Esophagus (tissue), 2 donors: Measurements from ENCODE around the gene WARS2. TPM values are rescaled to one million over a fixed set of nuclear protein-coding genes. Genes with fewer than 3 reads are reported as not detected.
A peak's percentile ranks its signal among the peaks of the same experiment; 100 is the strongest.

Experiments
- H3K27ac ChIP-seq, 2 donors: one replicate each; pipeline ENCODE4 v1.5.1; 2013; ENCODE audit warnings: low read depth in 2 of 2, mild to moderate bottlenecking in 2 of 2, inconsistent platforms in 1 of 2, low read length in 1 of 2, moderate library complexity in 1 of 2
- H3K27me3 ChIP-seq, 2 donors: one replicate each; pipeline ENCODE4 v1.6.1; 2013; ENCODE audit warnings: low read length in 2 of 2, control low read depth in 1 of 2, mild to moderate bottlenecking in 1 of 2; ENCODE audit not compliant: insufficient read depth in 2 of 2, control insufficient read depth in 1 of 2
- H3K36me3 ChIP-seq, 2 donors: one replicate each; pipeline ENCODE4 v1.6.1; 2013; ENCODE audit warnings: low read length in 1 of 2; ENCODE audit not compliant: control insufficient read depth in 2 of 2, insufficient read depth in 2 of 2
- H3K4me1 ChIP-seq, 2 donors: one replicate each; pipeline ENCODE4 v1.6.1; 2013; ENCODE audit warnings: low read length in 1 of 2; ENCODE audit not compliant: control insufficient read depth in 2 of 2, insufficient read depth in 2 of 2
- H3K4me3 ChIP-seq, 2 donors: one replicate each; pipeline ENCODE4 v1.5.1; 2013; ENCODE audit warnings: low read length in 2 of 2, mild to moderate bottlenecking in 2 of 2, low read depth in 1 of 2, moderate library complexity in 1 of 2
- H3K9me3 ChIP-seq, 2 donors: one replicate each; pipeline ENCODE4 v1.6.1; 2013; ENCODE audit warnings: mild to moderate bottlenecking in 2 of 2, low read depth in 1 of 2, low read length in 1 of 2, moderate library complexity in 1 of 2; ENCODE audit not compliant: control insufficient read depth in 2 of 2, insufficient read depth in 1 of 2
- WGBS, 2 donors: extraction: QIAGEN DNeasy Blood & Tissue Kit; methylation state at CpG; one replicate each; pipeline ENCODE4 v1.1.7; 2013; 5-methylcytosine and 5-hydroxymethylcytosine counted together
- polyA plus RNA-seq, 2 donors: library from polyadenylated mRNA; stranded (reverse); fragments of 200-250 nt; gene quantifications; one replicate each; pipeline ENCODE4 v1.2.3, GENCODE V29; 2013
- donor health status: healthy with polysubstance abuse.
- donor health status: Bipolar disorder and iron deficiency.

The WARS2 gene
- polyA plus RNA-seq, 2 donors: 3.4 to 5.0 TPM

DNA sequence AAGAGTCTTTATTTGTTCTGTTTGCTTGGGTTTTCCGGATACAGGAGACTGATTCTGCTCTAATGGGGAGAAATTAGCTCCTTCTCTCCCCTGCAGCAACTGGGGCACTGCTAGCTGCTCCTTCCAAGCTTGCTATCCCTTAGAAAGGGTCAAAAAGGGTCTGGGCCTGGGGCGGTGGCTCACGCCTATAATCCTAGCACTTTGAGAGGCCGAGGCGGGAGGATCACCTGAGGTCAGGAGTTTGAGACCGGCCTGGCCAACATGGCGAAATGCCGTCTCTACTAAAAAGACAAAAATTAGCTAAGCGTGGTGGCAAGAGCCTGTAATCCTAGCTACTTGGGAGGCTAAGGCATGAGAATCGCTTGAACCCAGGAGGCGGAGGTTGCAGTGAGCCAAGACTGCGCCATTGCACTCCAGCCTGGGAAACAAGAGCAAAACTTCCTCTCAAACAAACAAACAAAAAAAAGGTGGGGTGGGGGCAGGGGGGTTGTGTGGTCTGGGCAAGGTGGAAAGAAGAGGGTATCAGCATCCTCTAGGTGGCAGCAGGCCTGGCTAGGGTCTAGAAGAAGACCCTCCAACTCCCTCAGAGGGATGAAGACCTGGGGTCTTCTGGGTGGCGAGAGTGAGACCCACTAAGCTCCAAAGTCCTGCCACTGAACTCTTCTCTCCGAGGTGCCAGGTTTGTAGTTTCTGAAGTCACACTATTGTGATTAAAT, 136.9 kb downstream of the WARS2 start:
- peaks cover 3 to 11% of the 10 kb centered on the region in 2 donors for H3K9me3 ChIP-seq
- H3K4me1 ChIP-seq: peaks cover 14 to 21% of the 10 kb centered on the region in 2 donors
- H3K36me3 ChIP-seq: no peaks in the 10 kb centered on the region
- 51 to 62% methylated on average over 14 of the region's 14 CpGs for WGBS, 2 donors
- no peak overlapping the region for H3K4me3 ChIP-seq
- H3K27ac ChIP-seq: no peak overlapping the region
- H3K27me3 ChIP-seq: peaks cover 3 to 39% of the 10 kb centered on the region in 2 donors

DNA sequence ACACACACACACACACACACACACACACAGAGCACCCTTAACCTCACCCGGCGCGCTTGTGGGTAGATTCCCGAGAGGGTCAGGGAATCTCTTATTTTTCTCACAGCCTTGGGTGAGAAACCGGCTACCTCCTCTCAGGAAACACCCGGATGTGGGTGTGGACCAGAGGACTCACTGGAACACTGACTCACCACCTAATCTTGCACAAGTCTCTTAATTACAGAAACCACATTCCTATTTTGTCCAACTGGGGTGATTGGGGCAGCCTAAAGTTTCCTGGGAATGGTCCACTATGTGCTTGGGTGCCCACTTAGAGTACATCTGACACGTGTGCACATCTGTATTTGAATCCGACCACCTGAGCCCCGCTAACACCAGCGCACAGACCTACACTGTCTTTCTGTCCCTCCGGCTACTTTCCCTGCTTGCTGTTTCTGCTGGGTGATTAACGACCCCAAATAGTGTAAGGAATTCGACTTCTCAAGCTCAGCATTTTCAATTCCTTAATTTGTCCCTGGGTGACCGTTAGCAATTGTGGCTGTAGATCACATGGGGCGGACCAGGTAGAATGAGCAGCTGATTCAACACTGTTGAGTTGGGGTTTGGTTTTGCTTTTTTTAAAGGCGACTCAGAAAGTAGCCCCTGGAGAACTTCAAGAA, 138.3 kb downstream of the WARS2 start:
- Histone ChIP-seq H3K36me3 (no peaks in the 10 kb centered on the region), H3K27me3 (peaks cover 3 to 36% of the 10 kb centered on the region in 2 donors), H3K27ac (no peak overlapping the region), H3K4me3 (peak overlapping the region in 1 of 2 donors; percentile 17), H3K4me1 (peaks cover 6 to 12% of the 10 kb centered on the region in 2 donors), H3K9me3 (peaks cover 4 to 7% of the 10 kb centered on the region in 2 donors)
- WGBS, 2 donors: 15 to 19% methylated on average over 16 of the region's 16 CpGs

DNA sequence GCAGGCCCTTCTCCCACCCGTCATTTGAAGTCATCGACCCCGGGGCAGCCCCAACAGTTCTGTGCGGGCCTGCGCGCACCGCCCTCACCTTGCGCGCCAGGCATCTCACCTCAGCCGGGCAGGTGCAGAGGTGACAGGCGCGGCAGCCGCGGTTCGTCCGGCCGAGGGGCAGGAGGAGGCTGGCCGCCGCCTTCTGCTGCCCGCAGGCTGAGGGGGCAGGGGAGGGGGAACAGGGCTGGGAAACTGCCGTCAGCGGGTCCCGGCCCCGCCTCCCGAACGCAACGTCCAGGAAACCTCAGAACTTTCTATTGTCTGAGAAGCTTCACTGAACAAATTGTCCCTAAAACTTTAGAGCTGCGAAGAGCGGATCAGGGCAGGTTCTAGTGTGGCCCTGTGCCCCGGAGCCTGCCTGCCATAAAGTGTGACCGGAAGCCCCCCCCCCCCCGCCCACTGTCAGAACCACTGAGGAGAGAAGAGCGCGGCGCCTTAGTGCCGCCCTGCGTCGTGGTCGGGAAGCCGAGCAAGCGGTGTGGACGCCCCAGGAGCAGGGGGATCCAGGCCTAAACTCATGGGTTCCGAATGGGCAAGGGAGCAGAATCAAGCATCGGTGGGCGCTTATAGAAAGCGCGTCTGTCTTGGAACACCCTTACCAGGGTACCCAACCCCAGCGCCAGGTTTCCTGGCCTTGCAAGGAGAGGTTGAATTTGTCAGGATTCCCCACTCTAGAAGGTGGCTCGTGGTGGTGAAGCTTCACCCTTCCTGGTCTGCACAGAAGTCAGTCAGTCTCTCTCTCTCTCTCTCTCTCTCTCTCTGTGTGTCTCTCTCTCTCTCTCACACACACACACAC, 139.0 kb downstream of the WARS2 start:
- Histone ChIP-seq H3K9me3 (peaks cover 4 to 5% of the 10 kb centered on the region in 2 donors), H3K36me3 (no peaks in the 10 kb centered on the region), H3K27me3 (peaks cover 8 to 32% of the 10 kb centered on the region in 2 donors), H3K4me1 (peaks cover 6% of the 10 kb centered on the region in 2 donors), H3K4me3 (peak overlapping the region; percentile 17 to 32), H3K27ac (no peak overlapping the region)
- 5% methylated on average over 46 to 49 of the region's 49 CpGs for WGBS, 2 donors

DNA sequence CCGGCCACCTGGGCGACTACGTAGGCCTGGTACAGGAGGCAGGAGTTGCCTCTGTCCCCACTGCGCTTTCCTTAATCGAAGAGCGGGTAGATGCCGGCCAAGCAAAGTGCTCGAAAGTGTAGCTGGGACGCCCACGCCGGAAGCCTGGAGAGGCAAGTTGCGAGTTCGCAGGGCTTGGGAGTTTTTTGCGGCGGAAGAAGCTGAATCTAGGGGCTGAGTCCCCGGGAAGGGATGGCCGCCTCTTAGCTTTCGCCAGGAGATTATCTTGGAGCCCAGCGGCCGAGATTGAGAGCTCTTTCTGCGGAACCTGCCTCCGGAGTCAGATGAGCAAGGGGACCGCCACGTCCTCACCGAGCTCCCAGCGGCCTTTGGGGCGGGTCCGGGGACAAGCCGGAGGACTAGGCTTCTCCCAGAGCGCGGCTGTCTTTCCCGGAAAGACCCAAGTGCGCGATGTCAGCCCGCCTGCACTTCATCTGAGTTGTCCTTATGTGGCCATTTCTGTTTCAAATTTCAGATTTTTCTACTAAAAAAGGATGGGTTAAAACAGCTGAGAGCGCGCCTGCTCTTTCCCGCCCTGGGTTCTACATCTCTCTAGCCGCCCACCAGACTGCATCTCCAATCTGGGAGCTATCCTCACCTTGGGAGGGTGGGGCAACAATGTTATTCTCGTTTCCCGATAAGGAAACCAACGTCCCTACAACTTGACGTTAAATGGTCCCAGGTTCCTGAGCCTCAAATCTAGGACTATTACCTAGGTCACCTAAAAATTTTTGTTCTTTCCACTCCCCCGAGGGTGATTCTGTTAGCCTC, 139.9 kb downstream of the WARS2 start:
- peak overlapping the region; percentile 17 to 32 for H3K4me3 ChIP-seq
- H3K4me1 ChIP-seq: peaks cover 6% of the 10 kb centered on the region in 2 donors
- WGBS, 2 donors: 6 to 9% methylated on average over 44 of the region's 44 CpGs
- peaks cover 9 to 28% of the 10 kb centered on the region in 2 donors for H3K27me3 ChIP-seq
- H3K9me3 ChIP-seq: peaks cover 4% of the 10 kb centered on the region in 2 donors
- no peak overlapping the region for H3K27ac ChIP-seq
- no peaks in the 10 kb centered on the region for H3K36me3 ChIP-seq

DNA sequence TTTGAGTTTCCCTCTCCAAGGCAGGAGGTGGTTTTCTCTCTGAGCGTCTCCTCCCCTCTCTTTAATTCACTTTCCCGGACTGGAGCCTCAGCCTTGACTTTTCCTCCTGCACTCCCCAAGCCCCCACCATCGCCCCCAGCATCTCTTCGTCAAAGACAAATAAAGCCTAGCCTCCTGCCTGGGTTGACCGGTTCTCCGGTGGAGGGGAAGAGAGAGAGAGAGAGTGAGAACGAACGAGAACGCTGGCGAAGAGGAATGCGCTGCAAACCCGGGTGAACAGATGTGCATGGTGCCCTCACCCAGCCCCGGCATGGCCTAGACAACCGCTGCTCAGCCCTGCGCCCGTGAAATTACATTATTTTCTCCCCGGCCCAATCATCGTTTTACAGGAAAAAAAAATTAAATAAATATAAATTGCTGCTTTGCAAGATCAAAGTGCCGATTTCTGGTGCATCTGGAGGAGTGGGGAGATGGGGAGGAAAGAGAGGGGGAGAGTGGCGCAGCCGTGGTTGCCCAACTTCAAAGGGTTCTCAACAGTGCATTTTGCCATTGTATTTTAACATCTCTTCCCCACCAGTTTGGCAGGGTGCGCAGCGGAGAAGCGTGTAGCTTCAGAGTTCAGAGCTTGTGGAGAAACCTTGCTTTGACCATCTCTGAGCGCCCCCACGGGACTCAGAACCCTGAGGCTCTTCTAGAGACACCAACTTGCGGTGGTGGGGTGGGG, 140.9 kb downstream of the WARS2 start:
- Histone ChIP-seq H3K9me3 (peaks cover 4% of the 10 kb centered on the region in 2 donors), H3K27me3 (peaks cover 13 to 28% of the 10 kb centered on the region in 2 donors), H3K27ac (no peak overlapping the region), H3K4me3 (no peak overlapping the region), H3K4me1 (peaks cover 6% of the 10 kb centered on the region in 2 donors), H3K36me3 (no peaks in the 10 kb centered on the region)
- WGBS, 2 donors: 13 to 16% methylated on average over 27 of the region's 27 CpGs

DNA sequence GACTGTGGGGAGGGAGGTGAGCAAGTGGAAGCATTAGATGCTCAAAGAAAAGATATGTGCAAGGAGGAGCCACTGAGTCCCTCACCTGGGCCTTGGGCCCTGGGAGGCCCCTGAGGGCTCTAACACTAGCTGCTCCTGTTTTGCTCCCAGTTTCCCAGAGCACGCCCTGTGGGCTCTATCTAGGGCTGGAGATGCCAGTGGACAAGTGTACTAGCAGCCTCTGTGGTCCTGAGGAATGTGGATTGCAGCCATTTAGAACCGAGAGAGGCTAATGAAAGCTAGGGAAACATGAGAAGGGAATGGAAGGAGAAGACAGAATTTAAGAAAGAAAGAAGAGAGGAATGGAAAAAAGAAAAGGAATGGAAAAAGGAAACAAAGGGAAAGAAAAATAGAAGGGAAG, 142.3 kb downstream of the WARS2 start:
- WGBS, 2 donors: 53 to 55% methylated on average over 2 of the region's 2 CpGs
- H3K4me1 ChIP-seq: peaks cover 6% of the 10 kb centered on the region in 2 donors
- H3K27ac ChIP-seq: no peak overlapping the region
- H3K36me3 ChIP-seq: no peaks in the 10 kb centered on the region
- H3K4me3 ChIP-seq: no peak overlapping the region
- peaks cover 13 to 39% of the 10 kb centered on the region in 2 donors for H3K27me3 ChIP-seq
- peaks cover 5 to 8% of the 10 kb centered on the region in 2 donors for H3K9me3 ChIP-seq

- WGBS, 2 donors: 27 to 35% methylated on average over 7 of the region's 7 CpGs
- Histone ChIP-seq H3K9me3 (peaks cover 7 to 12% of the 10 kb centered on the region in 2 donors), H3K4me1 (peaks cover 2 to 4% of the 10 kb centered on the region in 2 donors)
Observed at GRCh38 chr1:118997225-118997624, 143.2 kb downstream of the WARS2 start.

GRCh38 chr1:118995312-118996016, 145.0 kb downstream of the WARS2 start:
- Histone ChIP-seq H3K27ac (no peak overlapping the region), H3K27me3 (peaks cover 13 to 44% of the 10 kb centered on the region in 2 donors), H3K4me3 (no peak overlapping the region), H3K4me1 (no peaks in the 10 kb centered on the region), H3K36me3 (no peaks in the 10 kb centered on the region), H3K9me3 (peaks cover 7 to 12% of the 10 kb centered on the region in 2 donors)
- 49 to 67% methylated on average over 3 of the region's 3 CpGs for WGBS, 2 donors

More at GRCh38 chr1:118997225-118997624, 143.2 kb downstream of the WARS2 start:
- Histone ChIP-seq H3K4me3 (no peak overlapping the region), H3K27me3 (peaks cover 13 to 43% of the 10 kb centered on the region in 2 donors), H3K36me3 (no peaks in the 10 kb centered on the region), H3K27ac (no peak overlapping the region)
